Measurements from ENCODE around the gene CACNG1. TPM values are rescaled to one million over a fixed set of nuclear protein-coding genes. Genes with fewer than 3 reads are reported as not detected.

Gene CACNG1
- total and polyA plus RNA-seq, 4 donors = not detected

DNA sequence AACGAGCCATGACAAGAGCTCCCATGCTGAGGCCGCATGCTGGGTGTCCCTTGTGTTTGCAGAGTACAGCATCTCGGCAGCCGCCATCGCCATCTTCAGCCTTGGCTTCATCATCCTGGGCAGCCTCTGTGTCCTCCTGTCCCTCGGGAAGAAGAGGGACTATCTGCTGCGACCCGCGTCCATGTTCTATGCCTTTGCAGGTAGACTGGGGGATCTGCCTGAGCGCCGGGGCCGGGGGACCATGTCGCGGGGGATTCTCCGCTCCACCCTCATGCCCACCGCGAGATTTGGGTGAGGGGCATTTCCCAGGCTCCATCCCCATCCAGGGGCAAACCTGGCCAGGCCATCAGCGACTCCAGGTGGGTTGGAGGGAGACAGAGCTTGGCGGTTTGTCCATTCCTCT, 10.7 kb downstream of the CACNG1 start:
- Histone ChIP-seq H3K9me3 (ENCODE audit: control insufficient read depth in 4 of 4, low read length in 3 of 4) (no peaks in the 10 kb centered on the region), H3K27me3 (ENCODE audit: control insufficient read depth in 4 of 4, insufficient read depth in 4 of 4, low read length in 3 of 4) (no peaks in the 10 kb centered on the region), H3K4me3 (ENCODE audit: low read depth in 1 of 3, low read length in 3 of 3) (no peak overlapping the region), H3K4me1 (ENCODE audit: control insufficient read depth in 4 of 4, insufficient read depth in 4 of 4, low read length in 3 of 4) (no peaks in the 10 kb centered on the region), H3K36me3 (ENCODE audit: control insufficient read depth in 4 of 4, insufficient read depth in 3 of 4, low read depth in 1 of 4, low read length in 3 of 4) (no peaks in the 10 kb centered on the region), H3K9ac (ENCODE audit: low read depth in 1 of 2, low read length in 2 of 2) (no peak overlapping the region), H3K27ac (ENCODE audit: low read depth in 1 of 2, low read length in 2 of 2) (no peak overlapping the region)
- no peak for TF ChIP-seq EGR1 (IDR thresholded peaks at IDR 0.05; ENCODE audit: low read depth in 2 of 2)
- TF ChIP-seq, protein P1, sequence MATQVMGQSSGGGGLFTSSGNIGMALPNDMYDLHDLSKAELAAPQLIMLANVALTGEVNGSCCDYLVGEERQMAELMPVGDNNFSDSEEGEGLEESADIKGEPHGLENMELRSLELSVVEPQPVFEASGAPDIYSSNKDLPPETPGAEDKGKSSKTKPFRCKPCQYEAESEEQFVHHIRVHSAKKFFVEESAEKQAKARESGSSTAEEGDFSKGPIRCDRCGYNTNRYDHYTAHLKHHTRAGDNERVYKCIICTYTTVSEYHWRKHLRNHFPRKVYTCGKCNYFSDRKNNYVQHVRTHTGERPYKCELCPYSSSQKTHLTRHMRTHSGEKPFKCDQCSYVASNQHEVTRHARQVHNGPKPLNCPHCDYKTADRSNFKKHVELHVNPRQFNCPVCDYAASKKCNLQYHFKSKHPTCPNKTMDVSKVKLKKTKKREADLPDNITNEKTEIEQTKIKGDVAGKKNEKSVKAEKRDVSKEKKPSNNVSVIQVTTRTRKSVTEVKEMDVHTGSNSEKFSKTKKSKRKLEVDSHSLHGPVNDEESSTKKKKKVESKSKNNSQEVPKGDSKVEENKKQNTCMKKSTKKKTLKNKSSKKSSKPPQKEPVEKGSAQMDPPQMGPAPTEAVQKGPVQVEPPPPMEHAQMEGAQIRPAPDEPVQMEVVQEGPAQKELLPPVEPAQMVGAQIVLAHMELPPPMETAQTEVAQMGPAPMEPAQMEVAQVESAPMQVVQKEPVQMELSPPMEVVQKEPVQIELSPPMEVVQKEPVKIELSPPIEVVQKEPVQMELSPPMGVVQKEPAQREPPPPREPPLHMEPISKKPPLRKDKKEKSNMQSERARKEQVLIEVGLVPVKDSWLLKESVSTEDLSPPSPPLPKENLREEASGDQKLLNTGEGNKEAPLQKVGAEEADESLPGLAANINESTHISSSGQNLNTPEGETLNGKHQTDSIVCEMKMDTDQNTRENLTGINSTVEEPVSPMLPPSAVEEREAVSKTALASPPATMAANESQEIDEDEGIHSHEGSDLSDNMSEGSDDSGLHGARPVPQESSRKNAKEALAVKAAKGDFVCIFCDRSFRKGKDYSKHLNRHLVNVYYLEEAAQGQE (IDR thresholded peaks at IDR 0.05) = no peak
- 95% methylated on average over 19 of the region's 19 CpGs for WGBS
- DNase-seq (ENCODE audit: low spot score) = no peak

DNA sequence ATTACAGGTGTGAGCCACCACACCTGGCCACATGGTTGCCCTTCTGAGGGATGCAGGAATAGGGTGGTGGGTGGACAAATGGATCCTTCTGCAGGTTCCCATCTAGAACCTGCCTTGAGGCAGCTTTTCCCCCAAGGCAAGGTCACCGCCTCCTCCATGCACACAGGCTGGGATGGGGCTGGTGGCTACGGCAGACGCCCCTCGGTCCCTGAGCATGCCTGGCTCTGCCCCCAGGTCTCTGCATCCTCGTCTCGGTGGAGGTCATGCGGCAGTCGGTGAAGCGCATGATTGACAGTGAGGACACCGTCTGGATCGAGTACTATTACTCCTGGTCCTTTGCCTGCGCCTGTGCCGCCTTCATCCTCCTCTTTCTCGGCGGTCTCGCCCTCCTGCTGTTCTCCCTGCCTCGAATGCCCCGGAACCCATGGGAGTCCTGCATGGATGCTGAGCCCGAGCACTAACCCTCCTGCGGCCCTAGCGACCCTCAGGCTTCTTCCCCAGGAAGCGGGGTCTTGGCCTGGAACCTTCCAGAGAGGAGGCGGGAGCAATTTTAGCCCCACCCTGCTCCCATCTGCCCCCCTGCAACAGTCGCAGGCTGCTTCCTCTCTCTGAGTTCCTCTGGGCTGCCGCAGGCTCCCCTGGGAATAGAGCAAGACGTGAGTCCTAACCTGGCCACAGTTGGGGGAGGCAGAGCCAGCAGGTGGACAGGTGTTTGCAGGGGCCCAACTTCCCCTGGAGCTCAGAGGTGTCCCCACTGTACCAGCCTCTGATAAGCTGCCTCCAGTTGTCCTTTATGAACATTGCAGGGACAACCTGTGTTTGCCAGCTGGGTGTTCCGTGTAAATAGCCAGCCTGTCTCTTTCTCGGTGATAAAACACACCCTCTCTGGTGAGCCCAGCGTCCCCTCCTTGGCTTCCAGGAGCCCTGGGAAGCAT, 11.7 kb downstream of the CACNG1 start:
- 90% methylated on average over 29 of the region's 29 CpGs for WGBS
- DNase-seq (ENCODE audit: low spot score) = no peak

More for the DNA sequence above, 11.7 kb downstream of the CACNG1 start:
- Histone ChIP-seq H3K36me3 (ENCODE audit: control insufficient read depth in 4 of 4, insufficient read depth in 3 of 4, low read depth in 1 of 4, low read length in 3 of 4) (no peaks in the 10 kb centered on the region), H3K9me3 (ENCODE audit: control insufficient read depth in 4 of 4, low read length in 3 of 4) (no peaks in the 10 kb centered on the region), H3K27ac (ENCODE audit: low read depth in 1 of 2, low read length in 2 of 2) (no peak overlapping the region), H3K4me1 (ENCODE audit: control insufficient read depth in 4 of 4, insufficient read depth in 4 of 4, low read length in 3 of 4) (no peaks in the 10 kb centered on the region), H3K4me3 (ENCODE audit: low read depth in 1 of 3, low read length in 3 of 3) (no peak overlapping the region), H3K27me3 (ENCODE audit: control insufficient read depth in 4 of 4, insufficient read depth in 4 of 4, low read length in 3 of 4) (no peaks in the 10 kb centered on the region), H3K9ac (ENCODE audit: low read depth in 1 of 2, low read length in 2 of 2) (no peak overlapping the region)
- no peak for TF ChIP-seq TAF1 (conservative IDR thresholded peaks at IDR 0.05)
- TF ChIP-seq FOXA2 (IDR thresholded peaks at IDR 0.05) = no peak
- TF ChIP-seq HNF4A (conservative IDR thresholded peaks at IDR 0.05) = no peak
- TF ChIP-seq, protein P2, sequence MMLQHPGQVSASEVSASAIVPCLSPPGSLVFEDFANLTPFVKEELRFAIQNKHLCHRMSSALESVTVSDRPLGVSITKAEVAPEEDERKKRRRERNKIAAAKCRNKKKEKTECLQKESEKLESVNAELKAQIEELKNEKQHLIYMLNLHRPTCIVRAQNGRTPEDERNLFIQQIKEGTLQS (IDR thresholded peaks at IDR 0.05) = no peak
- TF ChIP-seq JUND (IDR thresholded peaks at IDR 0.05) = no peak
- no peak for TF ChIP-seq EGR1 (IDR thresholded peaks at IDR 0.05; ENCODE audit: low read depth in 2 of 2)
- TF ChIP-seq GABPA (IDR thresholded peaks at IDR 0.05 in 1 of 2, conservative IDR thresholded peaks at IDR 0.05 in 1 of 2) = no peak
- TF ChIP-seq SP1 (IDR thresholded peaks at IDR 0.05) = no peak
- TF ChIP-seq, protein P3, sequence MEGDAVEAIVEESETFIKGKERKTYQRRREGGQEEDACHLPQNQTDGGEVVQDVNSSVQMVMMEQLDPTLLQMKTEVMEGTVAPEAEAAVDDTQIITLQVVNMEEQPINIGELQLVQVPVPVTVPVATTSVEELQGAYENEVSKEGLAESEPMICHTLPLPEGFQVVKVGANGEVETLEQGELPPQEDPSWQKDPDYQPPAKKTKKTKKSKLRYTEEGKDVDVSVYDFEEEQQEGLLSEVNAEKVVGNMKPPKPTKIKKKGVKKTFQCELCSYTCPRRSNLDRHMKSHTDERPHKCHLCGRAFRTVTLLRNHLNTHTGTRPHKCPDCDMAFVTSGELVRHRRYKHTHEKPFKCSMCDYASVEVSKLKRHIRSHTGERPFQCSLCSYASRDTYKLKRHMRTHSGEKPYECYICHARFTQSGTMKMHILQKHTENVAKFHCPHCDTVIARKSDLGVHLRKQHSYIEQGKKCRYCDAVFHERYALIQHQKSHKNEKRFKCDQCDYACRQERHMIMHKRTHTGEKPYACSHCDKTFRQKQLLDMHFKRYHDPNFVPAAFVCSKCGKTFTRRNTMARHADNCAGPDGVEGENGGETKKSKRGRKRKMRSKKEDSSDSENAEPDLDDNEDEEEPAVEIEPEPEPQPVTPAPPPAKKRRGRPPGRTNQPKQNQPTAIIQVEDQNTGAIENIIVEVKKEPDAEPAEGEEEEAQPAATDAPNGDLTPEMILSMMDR (IDR thresholded peaks at IDR 0.05; ENCODE audit: low read depth, low read length, missing input control) = no peak
- TF ChIP-seq RAD21 (IDR thresholded peaks at IDR 0.05) = no peak
- TF ChIP-seq, protein P4, sequence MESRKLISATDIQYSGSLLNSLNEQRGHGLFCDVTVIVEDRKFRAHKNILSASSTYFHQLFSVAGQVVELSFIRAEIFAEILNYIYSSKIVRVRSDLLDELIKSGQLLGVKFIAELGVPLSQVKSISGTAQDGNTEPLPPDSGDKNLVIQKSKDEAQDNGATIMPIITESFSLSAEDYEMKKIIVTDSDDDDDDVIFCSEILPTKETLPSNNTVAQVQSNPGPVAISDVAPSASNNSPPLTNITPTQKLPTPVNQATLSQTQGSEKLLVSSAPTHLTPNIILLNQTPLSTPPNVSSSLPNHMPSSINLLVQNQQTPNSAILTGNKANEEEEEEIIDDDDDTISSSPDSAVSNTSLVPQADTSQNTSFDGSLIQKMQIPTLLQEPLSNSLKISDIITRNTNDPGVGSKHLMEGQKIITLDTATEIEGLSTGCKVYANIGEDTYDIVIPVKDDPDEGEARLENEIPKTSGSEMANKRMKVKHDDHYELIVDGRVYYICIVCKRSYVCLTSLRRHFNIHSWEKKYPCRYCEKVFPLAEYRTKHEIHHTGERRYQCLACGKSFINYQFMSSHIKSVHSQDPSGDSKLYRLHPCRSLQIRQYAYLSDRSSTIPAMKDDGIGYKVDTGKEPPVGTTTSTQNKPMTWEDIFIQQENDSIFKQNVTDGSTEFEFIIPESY (IDR thresholded peaks at IDR 0.05) = no peak
- TF ChIP-seq RXRA (IDR thresholded peaks at IDR 0.05) = no peak
- TF ChIP-seq NR2F2 (IDR thresholded peaks at IDR 0.05) = no peak
- TF ChIP-seq, protein P1 (IDR thresholded peaks at IDR 0.05) = no peak
- TF ChIP-seq, protein P5, sequence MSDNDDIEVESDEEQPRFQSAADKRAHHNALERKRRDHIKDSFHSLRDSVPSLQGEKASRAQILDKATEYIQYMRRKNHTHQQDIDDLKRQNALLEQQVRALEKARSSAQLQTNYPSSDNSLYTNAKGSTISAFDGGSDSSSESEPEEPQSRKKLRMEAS (IDR thresholded peaks at IDR 0.05) = no peak
- no peak for TF ChIP-seq YY1 (IDR thresholded peaks at IDR 0.05)
- TF ChIP-seq FOXA1 (IDR thresholded peaks at IDR 0.05) = no peak

Measured in liver (tissue), 9 donors.